Tibial nerve (tissue), 4 donors: ENCODE data around the gene TCF7L1.

ENCODE experiments used
- CTCF ChIP-seq, 5 experiments: fragments of 200-600 bp in 3 of 5; fragments of 450-650 bp in 2 of 5; sonication (generic) in 3 of 5; IDR thresholded peaks; one replicate each; pipeline ENCODE4 v1.5.1; 2016 to 2019; ENCODE audit warnings: antibody characterized with exemption in 5 of 5, mild to moderate bottlenecking in 3 of 5, moderate library complexity in 2 of 5
- EP300 ChIP-seq, 2 donors: sonication (generic); formaldehyde crosslinking; IDR thresholded peaks; one replicate each; pipeline ENCODE4 v1.6.1; 2017; ENCODE audit warnings: antibody characterized with exemption in 2 of 2, mild to moderate bottlenecking in 1 of 2
- POLR2A ChIP-seq, 2 donors: fragments of 450-650 bp; IDR thresholded peaks; one replicate each; pipeline ENCODE4 v1.6.1; 2017; ENCODE audit warnings: antibody characterized with exemption in 2 of 2, mild to moderate bottlenecking in 2 of 2, moderate library complexity in 2 of 2

- no peak for TF ChIP-seq POLR2A (IDR thresholded peaks at IDR 0.05)
- no peak for TF ChIP-seq CTCF (IDR thresholded peaks at IDR 0.05)
- TF ChIP-seq EP300 (IDR thresholded peaks at IDR 0.05), result no peak
These were observed 21.0 kb downstream of the TCF7L1 start for GRCh38 chr2:85154048-85154753.
